EH (cell line): ENCODE results near the gene ANKZF1.
"Not testable (repeated sequence)": the region's sequence is repeated elsewhere in the genome, so short reads cannot be mapped to it uniquely, and the experiment has no call there.

Experiments used
- DNase-seq: peaks from one replicate; pipeline ENCODE4 v3.0.0-alpha.2; 2015; ENCODE audit warnings: low read depth

The ANKZF1 gene

GRCh38 chr2:219254590-219255201, 25.1 kb downstream of the ANKZF1 start:
- DNase-seq, result peak; percentile 15

GRCh38 chr2:219258942-219259341, 29.3 kb downstream of the ANKZF1 start:
- DNase-seq, result not testable (repeated sequence)

GRCh38 chr2:219261024-219261855, 31.6 kb downstream of the ANKZF1 start:
- no peak for DNase-seq

GRCh38 chr2:219266232-219266631, 36.6 kb downstream of the ANKZF1 start:
- no peak for DNase-seq

GRCh38 chr2:219266886-219267285, 37.3 kb downstream of the ANKZF1 start:
- DNase-seq, result no peak

GRCh38 chr2:219268294-219268693, 38.7 kb downstream of the ANKZF1 start:
- no peak for DNase-seq

- no peak for DNase-seq
These were observed 39.9 kb downstream of the ANKZF1 start for GRCh38 chr2:219269362-219270054.

GRCh38 chr2:219270055-219270372, 40.4 kb downstream of the ANKZF1 start:
- no peak for DNase-seq

- DNase-seq, result no peak
These were observed 41.4 kb downstream of the ANKZF1 start for GRCh38 chr2:219271021-219271420.

GRCh38 chr2:219272356-219272755, 42.8 kb downstream of the ANKZF1 start:
- no peak for DNase-seq

- peak; percentile 46 for DNase-seq
These were observed 43.4 kb downstream of the ANKZF1 start for GRCh38 chr2:219272995-219273394.

- peak; percentile 55 for DNase-seq
These were observed 44.3 kb downstream of the ANKZF1 start for GRCh38 chr2:219273937-219274336.

- DNase-seq, result peak; percentile 91
These were observed 44.8 kb downstream of the ANKZF1 start for GRCh38 chr2:219274361-219274921.

- peak; percentile 88 for DNase-seq
These were observed 48.4 kb downstream of the ANKZF1 start for GRCh38 chr2:219277703-219278654.

- DNase-seq, result no peak
These were observed 49.1 kb downstream of the ANKZF1 start for GRCh38 chr2:219278655-219279150.

GRCh38 chr2:219279151-219279915, 49.7 kb downstream of the ANKZF1 start, which contains the start of gene DNAJB2:
Gene DNAJB2 (plus strand): TSS chr2:219279366. CDS start chr2:219279834, 468 bp downstream.
- peak; percentile 100 for DNase-seq

GRCh38 chr2:219279916-219280516, 50.4 kb downstream of the ANKZF1 start:
- no peak for DNase-seq

- no peak for DNase-seq
These were observed 51.0 kb downstream of the ANKZF1 start for GRCh38 chr2:219280651-219281050.

GRCh38 chr2:219281588-219281987, 52.0 kb downstream of the ANKZF1 start:
- no peak for DNase-seq

GRCh38 chr2:219282375-219282774, 52.8 kb downstream of the ANKZF1 start:
- no peak for DNase-seq
